ENCODE measurements around the gene THSD7A.

Gene THSD7A

GRCh38 chr7:11650030-11650429 is 182.0 kb downstream of the THSD7A start:
- H3K36me3 ChIP-seq = no peaks in the 10 kb centered on the region
- TF ChIP-seq, protein P1, sequence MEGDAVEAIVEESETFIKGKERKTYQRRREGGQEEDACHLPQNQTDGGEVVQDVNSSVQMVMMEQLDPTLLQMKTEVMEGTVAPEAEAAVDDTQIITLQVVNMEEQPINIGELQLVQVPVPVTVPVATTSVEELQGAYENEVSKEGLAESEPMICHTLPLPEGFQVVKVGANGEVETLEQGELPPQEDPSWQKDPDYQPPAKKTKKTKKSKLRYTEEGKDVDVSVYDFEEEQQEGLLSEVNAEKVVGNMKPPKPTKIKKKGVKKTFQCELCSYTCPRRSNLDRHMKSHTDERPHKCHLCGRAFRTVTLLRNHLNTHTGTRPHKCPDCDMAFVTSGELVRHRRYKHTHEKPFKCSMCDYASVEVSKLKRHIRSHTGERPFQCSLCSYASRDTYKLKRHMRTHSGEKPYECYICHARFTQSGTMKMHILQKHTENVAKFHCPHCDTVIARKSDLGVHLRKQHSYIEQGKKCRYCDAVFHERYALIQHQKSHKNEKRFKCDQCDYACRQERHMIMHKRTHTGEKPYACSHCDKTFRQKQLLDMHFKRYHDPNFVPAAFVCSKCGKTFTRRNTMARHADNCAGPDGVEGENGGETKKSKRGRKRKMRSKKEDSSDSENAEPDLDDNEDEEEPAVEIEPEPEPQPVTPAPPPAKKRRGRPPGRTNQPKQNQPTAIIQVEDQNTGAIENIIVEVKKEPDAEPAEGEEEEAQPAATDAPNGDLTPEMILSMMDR (IDR thresholded peaks at IDR 0.05; ENCODE audit: low read depth, low read length) = no peak
- H3K27me3 ChIP-seq (ENCODE audit: insufficient read depth, low read depth, severe bottlenecking) = no peaks in the 10 kb centered on the region
- H3K9me3 ChIP-seq (ENCODE audit: severe bottlenecking) = no peaks in the 10 kb centered on the region
- no peak for DNase-seq
- no peak overlapping the region for H3K4me3 ChIP-seq (ENCODE audit: low read depth, low read length)
- no peak overlapping the region for H3K27ac ChIP-seq

DNA sequence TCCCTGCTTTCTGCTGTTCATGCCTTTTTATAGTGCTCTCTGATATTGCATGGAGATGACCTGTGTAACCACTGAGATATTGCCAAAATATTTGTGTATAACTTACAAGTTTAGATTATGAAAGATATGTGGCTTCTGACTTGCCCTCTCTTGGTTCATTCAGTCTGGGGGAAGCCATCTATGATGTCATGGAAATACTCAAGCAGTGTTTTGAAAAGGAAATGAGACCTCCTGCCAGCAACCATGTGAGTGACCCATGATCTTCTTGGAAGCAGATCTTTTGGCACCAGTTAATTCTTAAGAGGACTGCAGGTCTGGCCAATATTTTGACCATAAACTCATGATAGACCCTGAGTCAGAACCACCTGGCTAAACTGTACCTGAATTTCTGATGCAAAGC is 183.0 kb downstream of the THSD7A start:
- Histone ChIP-seq H3K9me3 (ENCODE audit: severe bottlenecking) (no peaks in the 10 kb centered on the region), H3K36me3 (no peaks in the 10 kb centered on the region), H3K27me3 (ENCODE audit: insufficient read depth, low read depth, severe bottlenecking) (no peaks in the 10 kb centered on the region), H3K27ac (no peak overlapping the region), H3K4me3 (ENCODE audit: low read depth, low read length) (no peak overlapping the region)
- TF ChIP-seq, protein P1 (IDR thresholded peaks at IDR 0.05; ENCODE audit: low read depth, low read length) = no peak
- DNase-seq = no peak

GRCh38 chr7:11648101-11648500 is 183.9 kb downstream of the THSD7A start:
- Histone ChIP-seq H3K9me3 (ENCODE audit: severe bottlenecking) (no peaks in the 10 kb centered on the region), H3K27ac (no peak overlapping the region)
- DNase-seq = no peak

DNA sequence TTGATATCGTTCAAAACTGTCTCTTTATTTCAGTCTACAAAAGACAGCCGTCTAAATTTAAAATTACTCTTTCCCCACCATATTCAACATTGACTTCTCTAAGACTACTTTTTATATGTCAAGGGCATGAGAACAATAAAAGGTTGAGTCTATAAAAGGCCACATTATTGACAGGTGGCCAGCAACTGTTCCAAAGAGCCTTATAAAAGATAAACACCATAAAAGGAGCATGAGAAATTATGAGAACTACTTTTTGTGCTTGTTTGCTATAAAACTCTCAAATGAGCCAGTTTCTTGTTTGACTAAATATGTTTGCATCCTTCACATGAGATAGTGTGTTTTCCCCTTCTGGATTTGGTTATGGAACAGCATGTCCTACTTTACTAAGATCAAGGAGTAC is 189.2 kb downstream of the THSD7A start:
- Histone ChIP-seq H3K27ac (no peak overlapping the region), H3K4me3 (ENCODE audit: low read depth, low read length) (no peak overlapping the region), H3K9me3 (ENCODE audit: severe bottlenecking) (no peaks in the 10 kb centered on the region), H3K27me3 (ENCODE audit: insufficient read depth, low read depth, severe bottlenecking) (no peaks in the 10 kb centered on the region), H3K36me3 (no peaks in the 10 kb centered on the region)
- no peak for DNase-seq
- TF ChIP-seq, protein P1 (IDR thresholded peaks at IDR 0.05; ENCODE audit: low read depth, low read length) = no peak

More at GRCh38 chr7:11648101-11648500, 183.9 kb downstream of the THSD7A start:
- H3K27me3 ChIP-seq (ENCODE audit: insufficient read depth, low read depth, severe bottlenecking) = no peaks in the 10 kb centered on the region
- H3K4me3 ChIP-seq (ENCODE audit: low read depth, low read length) = no peak overlapping the region
- TF ChIP-seq, protein P1 (IDR thresholded peaks at IDR 0.05; ENCODE audit: low read depth, low read length) = no peak
- H3K36me3 ChIP-seq = no peaks in the 10 kb centered on the region

DNA sequence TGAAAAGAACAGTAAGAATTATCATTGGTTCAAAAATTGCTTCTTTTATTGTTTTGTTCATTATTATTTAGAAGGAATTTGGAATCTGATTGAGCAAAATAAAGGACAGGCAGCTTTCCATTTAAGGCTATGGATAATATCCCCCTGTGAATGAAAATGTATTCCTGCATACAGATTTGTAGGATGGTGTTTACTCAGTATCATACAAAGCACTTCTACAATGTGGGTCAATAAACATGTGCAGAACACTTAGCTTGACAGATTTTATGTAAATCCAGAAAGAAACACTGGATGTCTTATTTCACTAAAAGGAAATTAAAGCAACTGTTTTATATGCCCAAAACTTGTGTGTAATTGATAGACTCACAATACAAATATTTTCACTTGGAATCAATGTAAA is 189.7 kb downstream of the THSD7A start:
- H3K27ac ChIP-seq = no peak overlapping the region
- H3K9me3 ChIP-seq (ENCODE audit: severe bottlenecking) = no peaks in the 10 kb centered on the region
- no peak for DNase-seq
- TF ChIP-seq, protein P1 (IDR thresholded peaks at IDR 0.05; ENCODE audit: low read depth, low read length) = no peak
- H3K36me3 ChIP-seq = no peaks in the 10 kb centered on the region
- no peaks in the 10 kb centered on the region for H3K27me3 ChIP-seq (ENCODE audit: insufficient read depth, low read depth, severe bottlenecking)
- H3K4me3 ChIP-seq (ENCODE audit: low read depth, low read length) = no peak overlapping the region

- H3K36me3 ChIP-seq = no peaks in the 10 kb centered on the region
- no peaks in the 10 kb centered on the region for H3K9me3 ChIP-seq (ENCODE audit: severe bottlenecking)
- DNase-seq = no peak
- TF ChIP-seq, protein P1 (IDR thresholded peaks at IDR 0.05; ENCODE audit: low read depth, low read length) = no peak
- no peak overlapping the region for H3K4me3 ChIP-seq (ENCODE audit: low read depth, low read length)
- no peaks in the 10 kb centered on the region for H3K27me3 ChIP-seq (ENCODE audit: insufficient read depth, low read depth, severe bottlenecking)
- no peak overlapping the region for H3K27ac ChIP-seq
Observed at GRCh38 chr7:11638011-11638774, 193.8 kb downstream of the THSD7A start.

All from WERI-Rb-1 (cell line).